Neuronal stem cell (in vitro differentiated cells): ENCODE measurements around the gene MRC1.

Experiments used
- DNase-seq: peaks from one replicate; pipeline ENCODE4 v3.0.0-alpha.2; 2013; ENCODE audit warnings: low spot score
- H2AFZ ChIP-seq: one replicate; pipeline ENCODE4 v1.6.1; 2013; ENCODE audit warnings: mild to moderate bottlenecking, low read length, inconsistent platforms
- H2AK5ac ChIP-seq: 2 replicates; pipeline ENCODE4 v1.6.1; 2013; ENCODE audit warnings: low read depth, mild to moderate bottlenecking, inconsistent platforms, low read length, moderate library complexity, mixed read lengths
- H2BK120ac ChIP-seq: 2 replicates; pipeline ENCODE4 v1.6.1; 2013; ENCODE audit warnings: low read depth, mild to moderate bottlenecking, inconsistent platforms, low read length, moderate library complexity, mixed read lengths
- H2BK12ac ChIP-seq: one replicate; pipeline ENCODE4 v1.6.1; 2013; ENCODE audit warnings: low read length, inconsistent platforms
- H2BK15ac ChIP-seq: 2 replicates; pipeline ENCODE4 v1.6.1; 2013; ENCODE audit warnings: mild to moderate bottlenecking, low read length, inconsistent platforms, mixed read lengths
- H2BK5ac ChIP-seq: one replicate; pipeline ENCODE4 v1.6.1; 2013; ENCODE audit warnings: inconsistent platforms, mild to moderate bottlenecking, low read length, moderate library complexity
- H3K14ac ChIP-seq: one replicate; pipeline ENCODE4 v1.6.1; 2013; ENCODE audit warnings: low read length, inconsistent platforms
- H3K18ac ChIP-seq: 2 replicates; pipeline ENCODE4 v1.6.1; 2013; ENCODE audit warnings: low read length, inconsistent platforms
- H3K23ac ChIP-seq: 2 replicates; pipeline ENCODE4 v1.6.1; 2013; ENCODE audit warnings: low read depth, mild to moderate bottlenecking, mixed read lengths, low read length, inconsistent platforms; ENCODE audit not compliant: poor library complexity
- H3K27ac ChIP-seq: replicated peaks from 3 replicates; pipeline ENCODE4 v1.5.1; 2013; ENCODE audit warnings: low read length, inconsistent platforms
- H3K27me3 ChIP-seq, 3 experiments: 2 replicates each; pipeline ENCODE4 v1.6.1; 2013; ENCODE audit warnings: low read length in 3 of 3, mild to moderate bottlenecking in 2 of 3, inconsistent platforms in 1 of 3, low read depth in 1 of 3, mixed read lengths in 1 of 3, moderate library complexity in 1 of 3; ENCODE audit not compliant: control insufficient read depth in 3 of 3, insufficient read depth in 3 of 3
- H3K36me3 ChIP-seq, 2 donors: replicated peaks in 1 of 2; 2 replicates each; pipeline ENCODE4 v1.6.1; 2013; ENCODE audit warnings: low read length in 2 of 2; ENCODE audit not compliant: control insufficient read depth in 2 of 2, insufficient read depth in 2 of 2
- H3K4ac ChIP-seq: 2 replicates; pipeline ENCODE4 v1.6.1; 2013; ENCODE audit warnings: inconsistent platforms, mild to moderate bottlenecking, low read length, moderate library complexity
- H3K4me1 ChIP-seq, 2 donors: 1 replicate in 1 of 2; 2 replicates in 1 of 2; pipeline ENCODE4 v1.6.1; 2013; ENCODE audit warnings: low read length in 2 of 2, low read depth in 1 of 2; ENCODE audit not compliant: control insufficient read depth in 2 of 2, insufficient read depth in 1 of 2
- H3K4me2 ChIP-seq: one replicate; pipeline ENCODE4 v1.6.1; 2013; ENCODE audit warnings: mild to moderate bottlenecking, low read length, inconsistent platforms; ENCODE audit not compliant: insufficient read depth, poor library complexity, severe bottlenecking
- H3K4me3 ChIP-seq, 2 donors: 2 replicates each; pipeline ENCODE4 v1.5.1; 2013; ENCODE audit warnings: low read length in 2 of 2, mild to moderate bottlenecking in 2 of 2, inconsistent platforms in 1 of 2, moderate library complexity in 1 of 2
- H3K79me1 ChIP-seq: one replicate; pipeline ENCODE4 v1.6.1; 2013; ENCODE audit warnings: low read depth, mild to moderate bottlenecking, inconsistent platforms, low read length, moderate library complexity
- H3K9ac ChIP-seq: one replicate; pipeline ENCODE4 v1.6.1; 2013; ENCODE audit warnings: mild to moderate bottlenecking, low read depth, low read length, inconsistent platforms; ENCODE audit not compliant: poor library complexity
- H3K9me3 ChIP-seq, 2 donors: replicated peaks in 1 of 2; 2 replicates each; pipeline versions ENCODE3 to v1.6.1; 2013; ENCODE audit warnings: low read length in 2 of 2, mild to moderate bottlenecking in 2 of 2, inconsistent platforms in 1 of 2, low read depth in 1 of 2, mixed read lengths in 1 of 2, moderate library complexity in 1 of 2; ENCODE audit not compliant: control insufficient read depth in 2 of 2, insufficient read depth in 1 of 2
- H4K8ac ChIP-seq: one replicate; pipeline ENCODE4 v1.6.1; 2013; ENCODE audit warnings: low read depth, mild to moderate bottlenecking, inconsistent platforms, low read length, moderate library complexity
- H4K91ac ChIP-seq: one replicate; pipeline ENCODE4 v1.6.1; 2013; ENCODE audit warnings: low read length, low read depth, mild to moderate bottlenecking, inconsistent platforms; ENCODE audit not compliant: poor library complexity
- WGBS, 2 donors: extraction: QIAGEN DNeasy Blood & Tissue Kit; methylation state at CpG; one replicate each; pipeline ENCODE4 v1.1.7; 2013; ENCODE audit warnings: missing lambda C conversion rate in 2 of 2, mixed read lengths in 1 of 2; ENCODE audit not compliant: insufficient read length in 2 of 2, insufficient replicate concordance in 1 of 2; ENCODE audit errors: extremely low coverage in 2 of 2; 5-methylcytosine and 5-hydroxymethylcytosine counted together

Gene MRC1

DNA sequence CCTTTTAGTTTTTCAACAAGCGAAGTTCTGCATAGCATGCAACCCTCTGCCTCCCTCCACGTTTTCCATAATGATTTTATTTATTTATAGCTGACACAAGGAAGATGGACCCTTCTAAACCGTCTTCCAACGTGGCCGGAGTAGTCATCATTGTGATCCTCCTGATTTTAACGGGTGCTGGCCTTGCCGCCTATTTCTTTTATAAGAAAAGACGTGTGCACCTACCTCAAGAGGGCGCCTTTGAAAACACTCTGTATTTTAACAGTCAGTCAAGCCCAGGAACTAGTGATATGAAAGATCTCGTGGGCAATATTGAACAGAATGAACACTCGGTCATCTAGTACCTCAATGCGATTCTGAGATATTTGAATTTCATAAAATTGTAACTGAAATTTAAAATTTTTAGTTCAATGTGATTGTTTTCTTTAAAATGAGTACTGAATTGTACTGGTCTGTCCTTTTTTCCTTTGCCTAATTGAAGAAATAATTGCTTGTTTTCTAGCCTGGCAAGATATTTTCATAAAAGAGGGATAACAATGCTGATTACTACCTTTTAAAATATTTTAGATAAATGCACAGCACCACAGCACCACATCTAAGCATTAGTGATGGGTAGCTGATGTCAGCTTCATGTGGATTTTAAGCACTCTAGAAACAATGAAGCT, 101.1 kb downstream of the MRC1 start:
- no peak overlapping the region for H3K27ac ChIP-seq
- no CpG with 5 or more reads among the region's 12 CpGs for WGBS, 2 donors
- peak; percentile 6 for DNase-seq

DNA sequence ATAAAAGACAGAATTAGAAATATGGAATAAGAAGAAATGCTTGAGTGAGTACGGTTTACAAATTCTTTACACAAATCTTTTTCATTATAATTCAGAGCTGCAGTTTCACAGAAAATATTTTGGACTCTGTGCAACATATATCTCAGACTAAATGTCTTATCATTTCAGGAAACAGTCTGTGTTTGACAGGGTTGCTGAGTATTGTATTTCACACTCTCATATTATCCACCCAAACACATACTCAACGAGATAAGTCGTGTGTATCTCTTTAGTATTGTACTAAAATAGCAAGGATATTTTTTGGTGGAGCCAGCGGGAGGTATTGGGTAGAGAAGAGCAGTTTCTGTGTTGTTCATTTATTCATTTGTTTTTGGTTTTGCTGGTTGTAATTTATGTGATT, 103.6 kb downstream of the MRC1 start:
- Histone ChIP-seq H2BK15ac (no peak overlapping the region), H3K36me3 (no peaks in the 10 kb centered on the region), H3K18ac (no peak overlapping the region), H2AK5ac (no peak overlapping the region), H3K4me1 (no peaks in the 10 kb centered on the region), H3K4ac (no peak overlapping the region), H4K91ac (no peak overlapping the region), H2BK12ac (no peak overlapping the region), H3K4me3 (no peak overlapping the region), H3K9me3 (no peaks in the 10 kb centered on the region), H3K79me1 (no peaks in the 10 kb centered on the region), H3K4me2 (no peak overlapping the region), H3K14ac (no peak overlapping the region), H3K9ac (no peak overlapping the region), H2AFZ (no peak overlapping the region), H4K8ac (no peak overlapping the region), H2BK120ac (no peak overlapping the region), H3K23ac (no peak overlapping the region), H3K27me3 (no peaks in the 10 kb centered on the region), H3K27ac (no peak overlapping the region), H2BK5ac (no peak overlapping the region)
- no CpG with 5 or more reads among the region's 4 CpGs for WGBS, 2 donors
- no peak for DNase-seq

More for the DNA sequence above, 101.1 kb downstream of the MRC1 start:
- Histone ChIP-seq H3K36me3 (no peaks in the 10 kb centered on the region), H3K18ac (no peak overlapping the region), H2BK15ac (no peak overlapping the region), H3K27me3 (no peaks in the 10 kb centered on the region), H4K91ac (no peak overlapping the region), H2BK12ac (no peak overlapping the region), H3K14ac (no peak overlapping the region), H3K79me1 (no peaks in the 10 kb centered on the region), H3K4ac (no peak overlapping the region), H4K8ac (no peak overlapping the region), H3K4me3 (no peak overlapping the region), H2BK5ac (no peak overlapping the region), H2AFZ (no peak overlapping the region), H3K4me2 (no peak overlapping the region), H3K4me1 (no peaks in the 10 kb centered on the region), H3K9me3 (no peaks in the 10 kb centered on the region), H2AK5ac (no peak overlapping the region), H2BK120ac (no peak overlapping the region), H3K9ac (no peak overlapping the region), H3K23ac (no peak overlapping the region)

DNA sequence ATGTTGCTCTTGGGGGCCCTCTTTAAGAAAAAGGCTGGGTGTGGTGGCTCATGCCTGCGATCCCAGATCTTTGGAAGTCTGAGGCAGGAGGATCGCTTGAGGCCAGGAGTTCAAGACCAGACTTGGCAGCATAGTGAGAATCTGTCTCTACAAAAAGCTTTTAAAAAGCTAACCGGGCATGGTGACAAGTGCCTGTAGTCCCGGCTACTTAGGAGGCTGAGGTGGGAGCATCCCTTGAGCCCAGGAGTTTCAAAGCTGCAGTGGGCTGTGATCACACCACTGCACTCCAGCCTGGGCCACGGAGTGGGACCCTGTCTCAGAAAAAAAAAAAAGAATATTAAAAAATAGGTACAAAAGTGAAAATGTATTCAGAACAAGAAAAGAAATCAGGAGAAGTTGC, 104.5 kb downstream of the MRC1 start:
- Histone ChIP-seq H3K18ac (no peak overlapping the region), H2BK15ac (no peak overlapping the region), H3K9ac (no peak overlapping the region), H4K91ac (no peak overlapping the region), H3K27ac (no peak overlapping the region), H3K9me3 (no peaks in the 10 kb centered on the region), H2AFZ (no peak overlapping the region), H2BK5ac (no peak overlapping the region), H3K27me3 (no peaks in the 10 kb centered on the region), H2BK120ac (no peak overlapping the region), H3K4me1 (no peaks in the 10 kb centered on the region), H3K23ac (no peak overlapping the region), H3K36me3 (no peaks in the 10 kb centered on the region), H3K4me2 (no peak overlapping the region), H4K8ac (no peak overlapping the region), H3K14ac (no peak overlapping the region), H2AK5ac (no peak overlapping the region), H3K79me1 (no peaks in the 10 kb centered on the region), H2BK12ac (no peak overlapping the region), H3K4me3 (no peak overlapping the region), H3K4ac (no peak overlapping the region)
- DNase-seq = no peak
- no CpG with 5 or more reads among the region's 5 CpGs for WGBS, 2 donors

DNA sequence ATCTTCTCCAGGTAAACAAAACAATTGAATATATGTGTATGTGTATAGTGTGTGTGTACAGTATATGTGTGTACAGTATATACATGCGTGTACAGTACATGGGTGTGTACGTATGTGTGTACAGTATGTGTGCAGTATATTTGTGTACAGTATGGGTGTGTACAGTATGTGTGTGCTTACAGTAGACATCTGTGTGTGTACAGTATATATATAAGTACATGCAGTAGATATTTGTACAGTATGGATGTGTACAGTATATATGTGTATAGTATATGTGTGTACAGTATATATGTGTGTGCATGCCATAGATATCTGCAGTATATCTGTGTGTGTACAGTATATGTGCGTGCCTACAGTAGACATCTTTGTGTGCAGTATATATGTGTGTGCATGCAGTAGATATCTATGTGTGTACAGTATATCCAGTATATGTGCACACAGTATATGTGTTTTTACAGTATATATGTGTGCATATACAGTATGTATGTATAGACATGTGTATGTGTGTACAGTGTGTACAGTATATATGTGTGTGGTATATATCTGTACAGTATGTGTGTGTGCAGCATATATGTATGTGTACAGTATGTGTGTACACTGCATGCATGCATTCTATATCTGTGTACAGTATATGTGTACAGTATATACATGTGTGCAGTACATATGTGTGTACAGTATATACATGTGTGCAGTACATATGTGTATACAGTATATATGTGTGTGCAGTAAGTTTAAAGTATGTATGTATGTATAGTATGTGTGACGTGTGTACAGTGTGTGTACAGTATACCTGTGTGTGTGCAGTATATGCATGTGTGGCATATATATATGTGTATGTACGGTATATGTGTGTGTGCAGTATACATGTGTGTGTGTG, 105.3 kb downstream of the MRC1 start:
- Histone ChIP-seq H2BK12ac (no peak overlapping the region), H2AFZ (no peak overlapping the region), H3K36me3 (no peaks in the 10 kb centered on the region), H3K9ac (no peak overlapping the region), H3K4me2 (no peak overlapping the region), H2BK15ac (no peak overlapping the region), H3K79me1 (no peaks in the 10 kb centered on the region), H3K4me3 (no peak overlapping the region), H3K27ac (no peak overlapping the region), H3K23ac (no peak overlapping the region), H4K91ac (no peak overlapping the region), H3K14ac (no peak overlapping the region), H3K18ac (no peak overlapping the region), H3K4ac (no peak overlapping the region), H2BK5ac (no peak overlapping the region), H2BK120ac (no peak overlapping the region), H3K9me3 (no peaks in the 10 kb centered on the region), H4K8ac (no peak overlapping the region), H3K4me1 (no peaks in the 10 kb centered on the region), H3K27me3 (no peaks in the 10 kb centered on the region), H2AK5ac (no peak overlapping the region)
- 100% methylated on average over 1 of the region's 5 CpGs; no CpG with 5 or more reads in 1 of the 2 donors for WGBS, 2 donors
- no peak for DNase-seq
